Right lobe of liver (tissue), 4 donors: Measurements from ENCODE around the gene ASH1L.
"Not testable (repeated sequence)": the region's sequence is repeated elsewhere in the genome, so short reads cannot be mapped to it uniquely, and the experiment has no call there.

Experiments
- CTCF ChIP-seq, 4 donors: fragments of 200-600 bp in 3 of 4; fragments of 450-650 bp in 1 of 4; IDR thresholded peaks; one replicate each; pipeline versions ENCODE4 v1.5.1 to v1.8.0; 2016 to 2022; ENCODE audit warnings: antibody characterized with exemption in 4 of 4, mild to moderate bottlenecking in 2 of 4
- POLR2A ChIP-seq: fragments of 450-650 bp; IDR thresholded peaks from one replicate; pipeline ENCODE4 v1.6.1; 2017; ENCODE audit warnings: antibody characterized with exemption, mild to moderate bottlenecking
- donor health status: DM: no; HTN: no; CAD: no.
- donor health status: DM: no; HTN: no; CAD: no.
- donor health status: DM: no; HTN: yes; CAD: no.

- not testable (repeated sequence) for TF ChIP-seq CTCF (IDR thresholded peaks at IDR 0.05); POLR2A
Measured at GRCh38 chr1:155493595-155493994, 69.0 kb downstream of the ASH1L start.
